ENCODE measurements around the gene PCCA.

PCCA gene

GRCh38 chr13:100254002-100254401, 165.1 kb downstream of the PCCA start:
- H3K4me3 ChIP-seq (ENCODE audit: low read depth, low read length) = no peak overlapping the region
- no peak for TF ChIP-seq CTCF (IDR thresholded peaks at IDR 0.05; ENCODE audit: low read depth, low read length, missing control alignments)
- no peak for DNase-seq (ENCODE audit: low read depth)

- TF ChIP-seq CTCF (IDR thresholded peaks at IDR 0.05; ENCODE audit: low read depth, low read length, missing control alignments) = no peak
- no peak for DNase-seq (ENCODE audit: low read depth)
- no peak overlapping the region for H3K4me3 ChIP-seq (ENCODE audit: low read depth, low read length)
Observed at GRCh38 chr13:100262404-100262803, 173.5 kb downstream of the PCCA start.

GRCh38 chr13:100266026-100266425, 177.1 kb downstream of the PCCA start:
- TF ChIP-seq CTCF (IDR thresholded peaks at IDR 0.05; ENCODE audit: low read depth, low read length, missing control alignments) = no peak
- H3K4me3 ChIP-seq (ENCODE audit: low read depth, low read length) = no peak overlapping the region
- DNase-seq (ENCODE audit: low read depth) = no peak

DNA sequence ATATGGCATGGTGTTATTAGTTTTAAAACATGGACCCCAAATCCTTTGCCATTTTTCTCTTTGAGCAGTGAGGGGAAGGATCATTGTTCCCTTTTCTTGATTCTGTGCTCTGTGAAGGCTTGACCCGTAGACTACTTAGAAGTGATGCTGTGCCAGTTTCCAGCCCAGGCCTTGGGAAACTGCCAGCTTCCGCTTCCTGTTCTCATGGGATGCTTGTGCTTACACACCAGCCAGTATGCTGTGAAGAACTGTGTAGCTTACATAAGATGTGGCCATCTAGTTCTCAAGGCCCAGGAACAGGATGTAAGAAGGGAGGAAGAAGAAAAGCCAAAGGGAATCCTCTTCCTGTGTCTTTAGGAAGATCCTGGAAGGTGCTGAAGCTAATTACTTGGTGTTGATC, 180.9 kb downstream of the PCCA start:
- no peak for TF ChIP-seq CTCF (IDR thresholded peaks at IDR 0.05; ENCODE audit: low read depth, low read length, missing control alignments)

DNA sequence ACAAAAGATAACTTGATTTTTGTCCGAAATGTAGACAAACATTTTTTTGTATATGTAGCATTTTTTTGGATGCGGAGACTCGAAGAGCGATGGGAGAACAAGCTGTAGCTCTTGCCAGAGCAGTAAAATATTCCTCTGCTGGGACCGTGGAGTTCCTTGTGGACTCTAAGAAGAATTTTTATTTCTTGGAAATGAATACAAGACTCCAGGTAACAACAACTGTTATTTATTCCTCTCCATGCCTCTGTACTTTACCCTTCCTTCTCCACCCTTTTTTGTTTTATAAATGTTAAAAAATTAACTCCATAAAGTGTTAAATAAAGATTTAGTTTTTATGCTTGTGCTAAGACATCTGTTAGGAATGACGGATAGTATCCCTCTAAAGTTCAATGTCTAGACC, 184.2 kb downstream of the PCCA start:
- no peak for TF ChIP-seq CTCF (IDR thresholded peaks at IDR 0.05; ENCODE audit: low read depth, low read length, missing control alignments)
- no peak for DNase-seq (ENCODE audit: low read depth)
- H3K4me3 ChIP-seq (ENCODE audit: low read depth, low read length) = no peak overlapping the region

More for the DNA sequence above, 180.9 kb downstream of the PCCA start:
- DNase-seq (ENCODE audit: low read depth) = no peak
- no peak overlapping the region for H3K4me3 ChIP-seq (ENCODE audit: low read depth, low read length)

DNA sequence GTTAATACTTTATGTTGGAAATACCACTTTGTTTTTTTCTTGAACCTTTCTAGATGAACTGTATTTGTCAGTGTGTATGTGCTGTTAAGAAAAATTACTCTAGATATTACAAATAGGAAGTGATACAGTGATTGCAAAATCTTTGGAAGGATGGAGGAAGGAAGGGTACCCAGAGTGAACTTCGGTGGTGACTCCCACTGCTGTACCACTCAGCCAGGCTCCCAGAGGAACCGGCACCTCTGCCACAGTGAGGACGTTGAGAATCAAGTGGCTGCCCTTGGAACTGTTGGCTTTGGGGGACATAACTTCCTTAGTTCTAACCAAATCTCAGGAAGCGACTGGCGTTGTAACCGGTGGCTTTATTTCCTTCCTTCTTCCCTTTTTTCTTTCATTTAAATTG, 184.7 kb downstream of the PCCA start:
- TF ChIP-seq CTCF (IDR thresholded peaks at IDR 0.05; ENCODE audit: low read depth, low read length, missing control alignments) = no peak
- DNase-seq (ENCODE audit: low read depth) = no peak
- H3K4me3 ChIP-seq (ENCODE audit: low read depth, low read length) = no peak overlapping the region

DNA sequence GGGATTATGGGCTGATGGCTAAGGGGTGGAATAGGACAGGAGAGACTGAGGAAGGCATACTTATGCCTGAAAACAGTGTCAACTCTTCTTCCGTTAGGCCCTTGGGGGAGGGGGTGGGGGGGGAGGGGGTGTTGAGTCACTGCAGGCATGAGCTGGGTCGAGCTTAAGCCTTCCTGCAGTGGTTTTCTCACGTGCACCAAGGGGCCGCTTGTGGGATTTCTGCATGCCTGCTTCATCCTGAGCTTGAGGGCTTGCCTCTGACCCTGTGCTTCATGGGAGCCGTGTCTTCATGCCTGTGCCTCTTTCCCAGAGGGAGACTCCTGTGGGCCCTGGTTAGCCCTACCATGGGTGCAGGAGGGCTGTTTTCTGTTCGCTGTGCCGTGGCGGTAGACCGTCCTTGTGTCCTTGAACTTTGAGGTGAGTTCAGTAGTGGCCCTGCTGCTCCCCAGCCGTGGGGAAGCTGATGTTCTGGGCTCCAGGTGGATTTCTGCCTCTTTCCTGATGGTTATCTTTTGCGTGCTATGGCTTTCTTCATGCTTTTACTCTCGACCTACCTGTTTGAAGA, 186.1 kb downstream of the PCCA start:
- TF ChIP-seq CTCF (IDR thresholded peaks at IDR 0.05; ENCODE audit: low read depth, low read length, missing control alignments) = no peak
- no peak for DNase-seq (ENCODE audit: low read depth)
- H3K4me3 ChIP-seq (ENCODE audit: low read depth, low read length) = no peak overlapping the region

Data from GM12864 (cell line).